GM19397 (cell line): Measurements from ENCODE around the gene SLC29A3.

Experiments used
- ATAC-seq: cut with Tn5 transposase; IDR thresholded peaks from one replicate; pipeline ENCODE4 v1.9.1; 2021; ENCODE audit warnings: mild to moderate bottlenecking, moderate library complexity; ENCODE audit not compliant: unreplicated experiment

The SLC29A3 gene

DNA sequence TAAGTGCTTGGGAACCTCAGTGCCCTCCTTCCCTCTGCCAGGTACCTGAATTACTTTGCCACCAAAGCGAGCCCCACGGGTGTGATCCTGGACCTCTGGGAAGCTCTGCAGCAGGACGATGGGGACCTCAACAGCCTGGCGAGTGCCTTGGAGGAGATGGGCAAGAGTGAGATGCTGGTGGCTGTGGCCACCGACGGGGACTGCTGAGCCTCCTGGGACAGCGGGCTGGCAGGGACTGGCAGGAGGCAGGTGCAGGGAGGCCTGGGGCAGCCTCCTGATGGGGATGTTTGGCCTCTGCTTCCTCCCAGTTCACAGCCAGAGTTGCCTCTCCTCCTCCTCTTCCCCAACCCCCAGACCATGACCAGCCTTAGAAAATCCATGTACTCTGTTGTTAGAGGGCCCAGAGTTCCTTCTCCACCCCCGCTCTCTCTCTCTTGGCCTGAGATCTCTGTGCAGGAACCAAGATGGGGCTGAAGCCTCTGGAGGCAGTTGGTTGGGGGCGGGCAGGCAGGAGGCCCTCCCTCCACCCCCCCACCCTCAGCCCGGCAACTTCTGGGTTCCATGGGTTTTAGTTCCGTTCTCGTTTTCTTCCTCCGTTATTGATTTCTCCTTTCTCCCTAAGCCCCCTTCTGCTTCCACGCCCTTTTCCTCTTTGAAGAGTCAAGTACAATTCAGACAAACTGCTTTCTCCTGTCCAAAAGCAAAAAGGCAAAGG lies 19.8 kb upstream of the SLC29A3 start:
- no peak for ATAC-seq

DNA sequence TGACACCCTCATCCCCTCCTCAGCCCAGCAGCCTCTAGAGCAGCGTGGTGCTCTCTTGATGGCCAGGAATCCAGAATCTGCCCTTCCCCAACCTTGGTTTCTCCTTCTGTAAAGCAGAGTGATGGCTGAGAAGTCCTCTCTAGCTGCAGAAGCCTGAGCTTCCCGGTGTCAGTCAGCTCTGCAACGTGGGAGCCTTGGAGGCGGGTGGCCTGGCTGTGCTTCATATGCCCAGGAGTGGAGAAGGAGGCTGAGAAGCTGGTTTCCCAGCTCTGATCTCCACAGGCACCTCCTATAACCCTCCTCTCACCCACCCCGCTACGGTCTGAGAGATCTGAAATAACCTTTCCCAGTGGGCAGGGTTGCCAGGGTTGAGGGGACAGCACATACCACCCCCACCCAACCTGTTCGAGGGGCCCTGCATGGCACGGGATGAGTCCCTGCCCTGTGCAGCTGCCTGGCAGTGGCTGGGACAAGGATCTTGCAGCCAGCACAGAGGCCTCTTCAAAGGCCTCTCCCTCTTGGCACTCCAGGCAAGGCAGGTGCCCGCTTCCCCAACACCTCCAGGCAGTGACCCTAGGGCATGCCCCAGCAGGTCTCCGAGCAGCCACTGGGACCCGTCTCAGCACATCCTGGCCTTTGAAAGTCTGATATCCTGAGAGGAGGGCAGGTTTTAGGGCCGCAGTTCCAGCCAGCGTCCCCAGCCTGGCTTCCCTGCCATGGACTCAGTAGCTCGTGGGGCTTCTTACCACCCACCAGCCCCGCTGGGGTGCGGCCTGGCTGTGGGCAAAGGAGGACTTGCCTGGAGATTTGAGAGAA lies 18.3 kb upstream of the SLC29A3 start:
- ATAC-seq = no peak

DNA sequence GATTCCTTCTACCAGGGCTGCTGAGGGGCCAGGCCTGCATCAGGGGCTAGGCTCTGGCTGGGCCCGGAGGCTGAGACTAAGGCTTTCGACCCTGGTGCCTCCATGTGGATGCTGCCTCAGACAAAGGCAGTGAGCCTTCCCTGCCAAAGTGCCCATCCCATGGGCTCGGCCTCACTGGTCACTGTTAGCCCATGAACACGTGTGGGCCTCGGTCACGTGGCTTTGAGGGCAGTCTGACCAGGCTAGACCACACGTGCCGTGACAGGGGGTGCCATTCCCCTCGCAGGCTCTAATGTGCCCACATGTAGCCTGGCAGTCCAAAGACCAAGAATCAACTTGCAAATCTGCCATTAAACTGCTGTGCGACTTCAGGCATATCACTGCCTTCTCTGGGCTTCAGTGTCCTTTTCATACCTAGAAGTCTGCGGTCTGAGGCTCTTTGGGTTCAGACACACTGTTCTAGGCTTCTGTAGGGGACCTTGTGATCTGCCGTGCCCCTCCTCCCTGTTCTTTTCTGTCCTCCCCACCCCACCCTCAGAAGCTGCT lies 17.6 kb upstream of the SLC29A3 start:
- no peak for ATAC-seq

DNA sequence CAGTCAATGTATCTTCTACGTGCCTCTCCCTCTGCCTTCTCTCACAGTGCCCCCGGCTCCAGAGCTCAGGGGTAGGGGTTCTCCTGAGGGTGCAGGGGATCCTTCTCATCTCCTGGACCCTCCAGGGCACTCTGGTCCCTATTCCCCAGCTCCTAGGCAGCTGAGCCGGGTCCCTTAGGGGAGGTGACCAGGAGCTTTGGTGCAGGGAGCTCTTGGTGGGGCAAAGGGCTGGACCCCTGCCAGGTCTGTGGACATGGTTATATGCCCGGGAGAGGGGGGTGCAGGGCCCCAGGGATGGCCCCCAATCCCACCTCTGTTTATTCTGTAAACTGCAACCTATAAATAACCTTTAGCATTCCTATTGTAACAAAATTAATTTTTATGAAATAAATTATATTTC lies 16.6 kb upstream of the SLC29A3 start:
- no peak for ATAC-seq

DNA sequence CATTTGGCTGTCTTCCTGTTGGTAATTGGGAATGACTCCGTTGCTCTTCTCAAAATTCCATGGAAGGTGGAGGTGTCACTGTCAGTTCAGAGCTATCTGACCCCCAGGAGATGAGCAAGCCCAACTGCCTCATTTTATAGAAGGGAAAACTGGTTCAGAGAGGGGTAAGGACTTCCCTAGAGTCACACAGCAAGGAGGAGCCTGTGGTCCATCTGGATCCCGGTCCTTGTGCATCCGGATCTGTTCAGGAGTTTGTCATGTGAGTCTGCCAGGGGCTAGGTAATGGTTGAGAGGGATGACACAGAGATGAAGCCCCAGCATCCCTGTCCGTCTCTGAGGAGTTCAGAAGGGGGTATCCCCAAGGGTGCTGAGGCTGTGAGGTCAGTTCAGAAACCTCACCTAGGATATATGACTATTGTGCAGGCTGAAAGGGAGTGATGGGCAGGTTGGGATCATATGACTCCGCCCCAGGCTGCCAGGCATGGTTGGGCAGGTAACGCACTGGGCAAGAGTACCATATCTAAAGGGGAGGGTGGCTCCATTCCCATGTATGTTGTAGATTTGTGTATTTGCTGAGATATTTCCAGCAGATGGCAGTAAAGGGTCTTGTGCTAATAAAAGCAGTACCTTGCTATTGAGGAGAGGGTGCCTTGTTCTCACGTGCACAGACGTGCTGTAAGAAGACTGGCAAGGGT lies 16.0 kb upstream of the SLC29A3 start:
- no peak for ATAC-seq

DNA sequence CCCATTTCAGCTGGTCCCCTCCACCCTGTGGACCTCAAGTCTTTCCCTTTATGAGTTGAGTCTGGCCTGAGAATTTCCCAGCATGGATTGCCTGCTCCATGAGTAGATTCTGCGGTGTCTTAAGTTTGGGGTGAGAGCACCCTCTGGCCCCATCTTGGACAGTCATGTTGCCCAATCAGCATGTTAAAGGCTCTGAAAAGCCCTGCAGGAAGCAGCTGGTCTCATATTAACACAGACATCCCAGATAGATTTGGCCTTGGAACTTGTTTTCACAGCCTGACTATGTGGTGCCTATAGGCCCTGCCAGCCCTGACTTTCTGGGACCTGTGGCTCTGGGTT lies 15.5 kb upstream of the SLC29A3 start:
- no peak for ATAC-seq

DNA sequence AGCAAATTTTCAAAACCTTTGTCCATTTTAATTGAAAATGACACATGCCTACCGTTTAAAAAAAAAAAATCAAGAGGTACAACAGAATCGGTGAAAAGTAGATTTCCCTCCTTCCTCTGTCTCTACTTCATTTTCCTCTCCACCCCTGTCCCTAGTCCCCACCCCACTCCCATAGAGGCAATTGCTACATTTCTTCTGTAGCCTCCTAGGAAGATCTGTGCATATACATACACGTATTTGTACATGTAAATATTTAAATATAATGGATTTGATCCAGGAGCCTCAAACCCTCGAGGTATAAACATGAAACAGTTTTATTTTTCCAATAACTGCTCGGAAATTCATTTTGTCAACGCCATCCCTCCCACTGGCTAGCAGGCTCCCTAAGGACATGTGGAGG lies 14.1 kb upstream of the SLC29A3 start:
- ATAC-seq = no peak

DNA sequence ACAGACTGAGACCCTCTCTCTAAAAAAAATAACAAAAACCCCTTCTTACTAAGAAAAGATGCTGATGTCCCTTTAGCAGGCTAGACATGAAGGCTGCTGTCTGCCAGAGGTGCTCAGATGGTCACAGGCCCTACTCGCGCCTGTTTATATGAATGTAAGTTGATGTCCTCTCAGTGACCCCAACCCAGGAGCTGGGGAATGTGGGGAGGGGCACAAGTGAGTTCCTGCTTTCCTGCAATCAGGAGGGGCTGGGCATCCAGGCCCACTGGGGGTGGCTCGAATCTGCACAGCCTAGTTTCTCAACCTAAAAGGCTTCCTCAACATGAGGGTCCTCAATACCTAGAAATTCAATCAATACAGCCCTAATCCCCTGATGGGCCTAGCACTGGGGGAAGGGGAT lies 12.1 kb upstream of the SLC29A3 start:
- ATAC-seq = no peak

DNA sequence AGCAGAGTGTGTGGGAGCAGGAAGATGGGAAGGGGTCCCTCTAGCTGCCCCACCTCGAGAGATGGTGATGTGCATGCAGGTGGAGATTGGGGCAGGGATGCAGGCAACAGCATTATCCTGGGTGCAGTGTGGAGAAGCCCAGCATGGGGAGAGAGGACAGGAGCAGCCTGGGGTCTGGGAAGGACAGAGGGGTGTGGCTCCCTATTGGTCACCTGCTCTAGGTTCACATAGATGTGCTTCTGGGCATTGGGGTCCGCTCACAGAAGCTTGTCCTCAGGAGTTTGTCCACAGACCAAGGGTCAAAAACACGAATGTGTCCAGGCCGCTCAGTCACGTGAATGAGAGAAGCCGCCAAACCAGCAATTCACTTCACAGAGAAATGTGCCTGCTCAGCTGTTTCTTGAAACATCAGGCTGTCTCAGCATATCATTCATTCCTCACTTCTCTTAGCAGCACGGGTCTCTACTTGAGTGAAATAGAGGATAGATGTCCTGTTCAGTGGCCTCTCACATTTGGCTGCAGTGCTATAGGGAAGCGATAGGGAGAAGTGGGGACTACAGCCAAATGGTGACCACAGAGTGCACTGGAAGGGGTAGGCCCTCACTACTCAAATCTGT lies 11.5 kb upstream of the SLC29A3 start:
- no peak for ATAC-seq

DNA sequence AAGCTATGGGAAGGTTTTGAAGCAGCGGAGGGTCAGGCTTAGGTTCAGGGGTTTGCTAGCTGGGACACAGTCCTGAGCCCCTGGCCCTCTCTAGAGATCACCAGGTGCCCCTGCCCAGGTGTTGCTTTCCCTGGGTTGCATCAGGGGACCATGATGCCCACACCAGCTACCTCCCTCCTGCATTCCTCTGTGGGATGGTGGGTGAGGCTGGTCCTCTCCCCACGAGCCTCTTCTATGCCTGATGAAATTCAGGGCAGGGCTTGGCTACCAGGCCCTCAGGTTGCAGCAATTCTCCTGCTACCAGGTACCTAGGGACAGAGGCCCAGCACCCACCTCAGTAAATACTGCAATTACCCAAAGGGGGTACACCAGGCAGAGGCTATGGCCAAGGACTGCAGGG lies 10.8 kb upstream of the SLC29A3 start:
- ATAC-seq = no peak

DNA sequence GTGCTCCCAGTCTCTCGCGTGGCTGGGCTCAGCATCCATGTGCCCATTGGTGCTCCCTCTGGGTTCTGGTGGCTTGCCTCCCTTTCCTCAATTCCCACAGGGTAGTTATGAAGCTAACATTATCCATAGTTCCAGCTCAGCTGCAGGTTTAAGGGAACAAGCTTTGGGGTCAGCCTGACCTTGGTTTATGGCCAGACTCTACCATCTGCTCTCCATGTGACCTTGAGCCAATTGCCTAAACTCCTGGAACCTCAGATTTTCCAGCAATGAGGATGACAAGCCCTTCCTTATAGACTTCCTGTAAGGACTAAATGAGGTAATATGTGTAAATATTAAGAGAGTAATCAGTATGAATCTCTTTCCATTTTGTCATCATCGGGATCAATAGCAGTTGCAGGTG lies 10.1 kb upstream of the SLC29A3 start:
- no peak for ATAC-seq

DNA sequence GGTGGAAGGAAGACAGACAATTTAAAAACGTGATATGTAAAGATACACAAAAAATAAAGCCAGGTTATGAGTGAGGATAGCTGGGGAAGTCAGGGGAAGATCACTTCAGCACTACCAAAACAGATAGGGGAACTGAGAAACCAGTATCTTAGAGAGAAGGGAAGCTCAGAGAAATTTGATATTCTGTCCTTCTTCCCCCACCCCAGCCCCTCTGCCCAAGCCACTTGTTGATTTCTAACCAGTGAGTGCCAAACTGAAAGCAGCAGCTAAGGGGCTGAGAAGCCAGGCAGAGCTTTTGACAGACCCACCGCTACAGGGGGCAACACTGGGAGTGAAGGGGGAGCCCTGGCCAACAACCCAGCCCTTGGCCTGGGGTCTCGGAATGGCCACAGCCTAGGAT lies 9.1 kb upstream of the SLC29A3 start:
- no peak for ATAC-seq

DNA sequence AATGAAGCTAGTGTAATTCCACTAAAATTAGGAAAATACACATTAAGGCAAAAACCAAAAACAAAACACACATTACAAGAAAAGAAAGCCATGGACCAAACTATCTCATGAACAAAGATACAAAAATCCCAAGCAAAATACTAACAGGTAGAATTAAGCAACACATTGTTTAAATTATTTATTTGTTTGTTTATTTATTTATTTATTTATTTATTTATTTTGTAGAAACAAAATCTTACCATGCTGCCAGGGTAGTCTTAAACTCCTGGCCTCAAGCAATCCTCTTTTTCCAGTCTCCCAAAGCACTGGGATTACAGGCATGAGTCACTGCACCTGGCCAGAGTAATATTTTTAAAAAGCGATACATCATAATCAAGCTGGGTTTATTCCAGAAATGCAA lies 6.8 kb upstream of the SLC29A3 start:
- ATAC-seq = no peak

DNA sequence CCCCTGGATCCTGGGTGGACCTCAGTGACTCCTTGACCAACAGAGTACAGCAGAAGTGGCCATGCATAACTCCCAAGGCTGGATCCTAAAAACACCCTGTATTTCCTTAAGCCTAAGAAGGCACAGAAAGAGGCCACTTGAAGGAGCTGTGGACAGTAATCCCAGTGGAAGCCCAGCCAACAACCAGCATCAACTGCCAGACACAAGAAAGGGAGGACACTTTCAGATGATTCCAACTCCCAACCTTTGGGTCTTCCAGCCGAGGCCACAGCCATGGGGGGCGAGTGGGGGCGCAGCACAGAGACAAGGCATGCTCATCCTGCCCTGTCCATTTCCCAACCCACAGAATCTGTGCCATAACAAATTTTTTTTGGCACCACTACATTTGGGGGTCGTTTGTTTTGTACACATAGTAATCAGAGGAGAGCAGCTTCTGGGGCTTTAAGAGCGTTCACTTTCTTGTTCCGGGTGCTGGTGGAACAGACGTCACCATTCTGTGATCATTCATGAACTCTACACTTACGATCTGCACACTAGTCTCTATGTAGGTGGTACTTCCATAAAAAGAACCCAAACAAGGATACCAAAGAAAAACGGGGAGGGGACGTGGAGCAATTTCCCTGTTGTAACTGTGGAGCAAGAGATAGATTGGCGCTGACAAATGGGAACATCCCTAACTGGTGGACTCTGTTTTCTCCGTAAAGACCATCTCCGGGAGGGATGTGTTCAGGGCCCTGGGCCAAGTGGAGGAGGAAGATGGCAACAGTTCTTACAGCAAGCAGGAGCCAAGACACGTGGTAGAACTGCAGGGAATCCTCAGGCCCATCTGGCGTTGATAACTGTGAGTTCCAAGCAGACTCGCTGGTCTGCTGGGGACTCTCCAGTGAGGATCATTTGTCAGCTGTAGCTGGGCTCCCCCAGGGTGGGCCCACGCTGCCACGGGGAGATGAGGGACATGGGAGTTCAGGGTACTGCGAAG lies 6.0 kb upstream of the SLC29A3 start:
- ATAC-seq = no peak

DNA sequence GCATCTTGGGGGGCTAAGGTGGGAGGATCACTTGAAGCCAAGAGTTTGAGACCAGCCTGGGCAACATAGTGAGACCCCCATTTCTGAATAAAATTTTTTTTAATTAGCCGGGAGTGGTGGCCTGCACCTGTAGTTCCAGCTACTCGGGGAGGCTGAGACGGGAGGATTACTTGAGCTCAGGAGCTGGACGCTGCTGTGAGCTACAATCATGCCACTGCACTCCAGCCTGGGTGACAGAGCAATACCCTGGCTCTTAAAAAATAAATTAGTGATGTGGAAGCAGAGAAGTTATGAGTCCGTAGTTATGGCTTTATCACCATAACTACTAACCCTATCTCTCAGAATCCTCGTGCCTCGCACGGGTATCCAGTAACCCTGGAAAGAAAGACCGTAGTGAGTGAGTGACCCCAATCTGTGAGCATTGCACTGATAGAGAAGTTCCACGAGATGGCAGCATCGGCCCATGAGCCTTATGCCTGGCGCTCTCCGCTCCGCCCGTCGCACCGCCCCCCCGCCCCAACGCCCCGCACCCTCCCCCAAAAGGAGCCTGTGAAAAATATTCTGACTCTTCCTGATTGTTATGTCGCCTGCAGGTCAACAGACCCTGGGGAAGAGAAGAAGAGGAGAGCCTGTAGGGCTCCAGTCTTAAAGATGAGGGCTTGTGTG lies 4.9 kb upstream of the SLC29A3 start:
- ATAC-seq = no peak

DNA sequence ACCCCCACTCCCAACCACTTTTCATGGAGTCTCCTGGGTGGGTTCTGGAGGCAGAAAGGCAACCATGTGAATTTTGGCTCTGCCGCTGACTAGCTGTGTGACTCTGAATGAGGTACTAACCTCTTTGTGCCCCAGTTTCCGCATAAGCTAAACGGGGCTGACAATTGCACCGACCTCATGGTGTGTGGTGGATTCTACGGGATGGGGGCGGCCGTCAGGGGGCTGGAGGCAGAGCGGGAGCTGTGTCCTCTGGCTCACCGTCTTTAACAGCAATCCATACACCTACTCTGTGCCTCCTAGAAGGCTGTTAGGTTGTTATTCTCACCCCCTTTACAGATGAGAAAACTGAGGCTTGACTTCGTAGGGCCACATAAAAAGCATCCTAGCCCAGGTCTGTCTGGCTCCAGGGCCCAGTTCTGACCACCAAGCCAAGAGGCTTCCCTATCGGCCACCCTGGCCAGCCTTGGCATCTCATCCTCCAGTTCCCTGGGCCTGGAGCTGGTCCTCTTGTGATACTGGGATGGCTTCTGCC lies 4.3 kb upstream of the SLC29A3 start:
- ATAC-seq = no peak

DNA sequence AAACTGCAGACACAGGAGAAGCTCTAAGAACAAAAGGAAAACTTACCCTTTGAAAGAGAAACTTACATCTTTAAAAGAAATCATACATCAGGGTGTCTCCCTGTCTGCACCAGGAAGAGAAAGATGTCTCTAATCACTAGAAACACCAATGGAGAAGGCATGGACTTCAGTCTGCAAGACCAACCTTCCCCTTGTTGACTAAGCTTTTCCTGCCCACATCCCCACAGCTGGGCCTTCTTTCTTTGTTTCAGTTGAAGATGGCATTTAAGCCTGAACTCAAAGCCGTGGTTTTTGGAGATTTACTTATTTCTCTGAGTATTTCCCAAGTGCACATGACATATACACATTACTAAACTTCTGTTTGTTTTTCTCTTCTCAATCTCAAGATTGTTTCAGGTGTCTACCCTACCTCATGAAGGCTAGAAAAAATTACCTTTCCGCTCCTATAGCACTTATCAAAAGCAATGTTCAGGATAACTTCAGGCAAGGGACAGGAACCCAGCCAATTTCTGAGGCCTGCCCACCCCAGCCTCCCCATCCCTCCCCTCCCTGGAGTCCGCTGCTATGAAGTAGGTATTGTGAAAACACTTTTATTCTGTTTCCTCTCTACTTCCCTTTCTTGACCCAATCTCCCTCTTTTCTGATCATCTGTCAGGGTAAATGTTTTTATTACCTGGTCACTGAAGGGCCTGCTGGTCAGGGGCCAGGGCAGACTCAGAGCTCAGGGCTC lies 2.8 kb upstream of the SLC29A3 start:
- ATAC-seq = no peak

DNA sequence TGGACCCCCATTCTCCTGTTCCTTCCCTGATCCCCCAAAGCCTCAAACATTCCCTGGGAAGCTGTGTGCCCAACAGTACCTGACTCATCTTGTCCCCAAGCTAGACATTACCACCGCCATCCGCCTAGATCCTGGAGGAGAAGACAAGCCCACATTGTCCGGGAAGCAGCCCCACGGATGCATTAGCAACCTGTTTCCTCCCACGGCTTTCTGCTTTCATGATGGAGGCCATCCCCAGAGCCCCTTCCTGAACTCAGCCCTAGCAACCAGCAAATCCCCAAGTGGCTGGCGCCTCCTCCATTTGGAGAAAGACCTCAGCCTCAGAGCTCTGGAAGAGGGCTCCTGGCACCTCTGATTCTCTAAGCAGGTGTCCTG lies 2.3 kb upstream of the SLC29A3 start:
- ATAC-seq = no peak

DNA sequence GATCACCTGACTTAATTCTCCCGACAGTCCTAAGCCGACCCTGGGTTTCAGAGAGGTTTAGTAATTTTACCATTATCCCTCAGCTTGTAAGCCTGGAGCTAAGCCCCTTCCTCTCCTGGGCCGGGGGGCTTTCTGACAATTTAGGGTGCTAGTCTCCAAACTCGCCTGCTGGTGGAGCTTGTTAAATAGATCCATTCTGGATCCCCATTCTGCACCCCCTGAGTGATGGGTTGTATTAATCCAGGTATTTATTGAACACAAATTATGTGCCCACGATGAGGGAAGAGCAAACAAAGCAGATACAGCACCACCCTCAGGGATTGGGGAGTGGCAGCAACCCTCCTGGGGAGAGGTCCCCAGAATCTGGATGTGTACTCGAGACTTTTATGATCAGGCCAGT lies 1.3 kb upstream of the SLC29A3 start:
- no peak for ATAC-seq
